ENCODE results near the gene NCLN.
"Not testable (repeated sequence)": the region's sequence is repeated elsewhere in the genome, so short reads cannot be mapped to it uniquely, and the experiment has no call there.

NCLN gene

GRCh38 chr19:3183721-3184641 is 1.7 kb upstream of the NCLN start:
- in situ Hi-C loops (cut with MboI; ENCODE audit: low sequenced_read_pairs): no loop called here

- in situ Hi-C loops (cut with MboI; ENCODE audit: low sequenced_read_pairs): no loop called here
Measured at GRCh38 chr19:3184847-3185460, 776 bp upstream of the NCLN start.

DNA sequence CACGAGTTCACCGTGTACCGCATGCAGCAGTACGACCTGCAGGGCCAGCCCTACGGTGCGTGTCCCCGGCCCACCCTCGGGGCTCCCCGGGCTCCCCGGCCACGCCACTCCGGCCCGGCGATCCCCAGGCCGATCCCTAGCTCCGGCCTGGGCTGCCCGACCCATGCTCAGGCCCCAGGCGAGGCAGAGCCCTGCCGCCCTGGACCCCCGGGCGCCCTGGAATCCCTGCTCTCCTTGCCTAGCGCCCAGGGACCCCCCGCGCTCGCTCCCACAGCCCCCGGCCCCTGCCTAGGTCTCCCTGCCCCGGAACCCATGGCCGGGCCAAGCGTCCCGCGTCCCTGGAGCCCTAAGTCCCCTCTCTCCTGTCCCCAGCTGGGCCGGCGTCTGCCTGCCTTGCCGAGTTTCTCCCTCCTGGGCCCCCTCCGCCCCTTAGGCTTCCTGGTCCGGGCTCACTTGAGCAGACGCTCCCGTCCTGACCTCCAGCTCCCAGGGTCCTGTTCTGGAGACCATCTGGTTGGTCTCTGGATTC is 494 bp downstream of the NCLN start:
- in situ Hi-C loops (cut with MboI; ENCODE audit: low sequenced_read_pairs): no loop called here

GRCh38 chr19:3186891-3187661 is 1.3 kb downstream of the NCLN start:
- in situ Hi-C loops (cut with MboI; ENCODE audit: low sequenced_read_pairs): no loop called here

DNA sequence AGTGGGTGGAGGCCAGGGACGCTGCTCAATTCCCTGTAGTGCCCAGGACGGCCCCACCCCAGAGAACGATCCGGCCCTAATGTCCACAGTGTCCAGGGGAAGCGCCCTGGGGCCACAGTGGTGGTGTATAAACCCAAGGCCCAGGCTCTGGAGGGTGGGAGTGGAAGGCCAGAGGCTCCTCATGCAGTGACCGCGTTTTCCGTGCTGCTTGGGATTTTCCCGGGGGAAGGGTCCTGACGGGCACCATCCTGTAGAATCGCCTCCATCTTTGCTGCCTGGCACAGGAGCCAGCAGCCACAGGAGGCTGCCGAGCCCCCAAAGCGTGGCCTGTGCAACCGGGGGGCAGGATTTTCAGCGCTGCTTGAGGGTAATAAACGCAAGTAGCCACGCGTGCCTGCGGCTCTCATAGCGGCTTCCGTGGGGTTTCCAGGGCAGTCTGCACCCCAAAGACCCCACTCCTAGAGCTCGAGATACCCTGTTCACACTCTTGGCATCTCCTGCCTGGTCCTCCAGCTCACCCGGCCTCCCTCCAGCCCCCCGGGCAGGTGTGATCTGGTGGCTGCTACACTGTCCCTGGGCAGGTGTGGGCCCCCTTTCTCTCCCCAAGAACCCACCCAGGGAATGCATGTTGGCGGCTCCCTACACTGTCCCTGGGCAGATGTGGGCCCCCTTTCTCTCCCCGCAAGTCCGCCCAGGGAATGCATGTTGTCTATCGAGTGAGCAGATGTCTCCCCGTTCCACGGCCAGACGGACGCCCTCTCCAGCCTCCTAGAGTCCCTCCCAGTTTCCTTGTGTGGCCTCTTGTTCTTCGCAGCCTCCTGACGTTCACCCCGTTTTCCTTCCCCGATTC is 2.2 kb downstream of the NCLN start:
- in situ Hi-C loops (cut with MboI; ENCODE audit: low sequenced_read_pairs): no loop called here

- in situ Hi-C loops (cut with MboI; ENCODE audit: low sequenced_read_pairs): no loop called here
Measured at GRCh38 chr19:3188627-3189596, 3.2 kb downstream of the NCLN start.

GRCh38 chr19:3189702-3190469 is 4.2 kb downstream of the NCLN start:
- in situ Hi-C loops (cut with MboI; ENCODE audit: low sequenced_read_pairs): no loop called here

DNA sequence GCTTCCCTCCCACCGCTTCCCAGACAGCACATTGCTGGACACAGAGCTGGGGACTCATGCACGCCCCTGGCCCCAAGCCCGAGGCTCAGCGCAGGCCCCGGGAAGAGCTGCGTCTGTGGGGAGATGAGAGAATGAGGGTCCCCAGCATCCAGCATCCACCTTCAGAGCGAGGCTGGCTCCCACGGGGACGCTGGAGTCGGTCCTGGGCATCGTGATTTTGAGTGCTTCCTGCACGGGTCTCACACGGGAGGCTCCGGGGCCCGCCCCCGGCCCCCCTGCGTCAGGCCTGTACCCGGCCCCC is 4.7 kb downstream of the NCLN start:
- in situ Hi-C loops (cut with MboI; ENCODE audit: low sequenced_read_pairs): no loop called here

- in situ Hi-C loops (cut with MboI; ENCODE audit: low sequenced_read_pairs): no loop called here
Measured at GRCh38 chr19:3190921-3191805, 5.4 kb downstream of the NCLN start.

DNA sequence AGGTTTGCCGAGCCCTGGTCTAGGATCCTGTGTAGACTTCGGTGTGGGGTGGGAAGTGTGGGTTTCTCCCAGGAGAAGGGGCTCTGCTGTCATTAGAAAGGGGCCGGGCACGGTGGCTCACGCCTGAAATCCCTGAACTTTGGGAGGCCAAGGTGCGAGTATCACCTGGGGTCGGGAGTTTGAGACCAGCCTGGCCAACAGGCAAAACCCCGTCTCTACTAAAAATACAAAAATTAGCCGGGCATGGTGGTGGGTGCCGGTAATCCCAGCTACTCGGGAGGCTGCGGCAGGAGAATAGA is 6.0 kb downstream of the NCLN start:
- in situ Hi-C loops (cut with MboI; ENCODE audit: low sequenced_read_pairs): not testable (repeated sequence)

- in situ Hi-C loops (cut with MboI; ENCODE audit: low sequenced_read_pairs): no loop called here
Measured at GRCh38 chr19:3192228-3192635, 6.5 kb downstream of the NCLN start.

- in situ Hi-C loops (cut with MboI; ENCODE audit: low sequenced_read_pairs): no loop called here
Measured at GRCh38 chr19:3192684-3193083, 7.0 kb downstream of the NCLN start.

DNA sequence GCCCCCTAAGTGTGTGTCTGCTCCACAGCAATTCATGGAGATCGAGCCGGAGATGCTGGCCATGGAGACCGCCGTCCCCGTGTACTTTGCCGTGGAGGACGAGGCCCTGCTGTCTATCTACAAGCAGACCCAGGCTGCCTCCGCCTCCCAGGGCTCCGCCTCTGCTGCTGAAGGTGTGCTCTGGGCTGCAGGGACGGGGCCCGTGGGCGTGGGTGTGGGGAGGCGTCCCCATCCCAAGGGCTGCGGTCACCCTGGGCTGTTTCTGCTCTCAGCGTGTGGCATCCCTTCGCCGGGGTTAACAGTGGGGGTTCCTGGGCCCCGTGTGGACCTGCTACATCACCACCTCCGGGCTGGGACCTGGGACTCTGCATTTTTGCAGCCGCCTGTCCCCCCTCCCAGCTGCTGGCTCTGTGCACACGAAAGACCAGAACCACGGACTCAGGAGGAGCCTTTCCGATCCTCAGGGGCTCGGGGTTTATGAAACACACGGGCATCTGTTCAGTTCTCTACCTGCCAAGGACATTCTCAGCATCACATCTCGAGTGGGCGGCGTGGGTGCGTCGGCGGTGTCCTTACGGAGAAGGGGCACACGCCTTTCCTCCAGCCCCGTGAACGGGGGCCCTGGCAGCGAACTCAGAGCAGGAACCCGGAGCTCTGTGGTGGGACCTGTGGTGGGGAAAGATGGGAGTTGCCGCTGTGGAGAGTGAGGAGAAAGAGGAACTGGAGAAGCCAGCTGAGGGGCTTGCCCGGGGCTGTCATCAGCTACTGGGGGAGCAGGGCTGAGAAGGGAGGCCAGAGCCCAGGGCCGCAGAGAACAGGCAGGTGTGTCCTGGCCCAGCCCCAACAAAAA is 7.8 kb downstream of the NCLN start:
- in situ Hi-C loops (cut with MboI; ENCODE audit: low sequenced_read_pairs): no loop called here

GRCh38 chr19:3194106-3195087 is 8.7 kb downstream of the NCLN start:
- in situ Hi-C loops (cut with MboI; ENCODE audit: low sequenced_read_pairs): no loop called here

DNA sequence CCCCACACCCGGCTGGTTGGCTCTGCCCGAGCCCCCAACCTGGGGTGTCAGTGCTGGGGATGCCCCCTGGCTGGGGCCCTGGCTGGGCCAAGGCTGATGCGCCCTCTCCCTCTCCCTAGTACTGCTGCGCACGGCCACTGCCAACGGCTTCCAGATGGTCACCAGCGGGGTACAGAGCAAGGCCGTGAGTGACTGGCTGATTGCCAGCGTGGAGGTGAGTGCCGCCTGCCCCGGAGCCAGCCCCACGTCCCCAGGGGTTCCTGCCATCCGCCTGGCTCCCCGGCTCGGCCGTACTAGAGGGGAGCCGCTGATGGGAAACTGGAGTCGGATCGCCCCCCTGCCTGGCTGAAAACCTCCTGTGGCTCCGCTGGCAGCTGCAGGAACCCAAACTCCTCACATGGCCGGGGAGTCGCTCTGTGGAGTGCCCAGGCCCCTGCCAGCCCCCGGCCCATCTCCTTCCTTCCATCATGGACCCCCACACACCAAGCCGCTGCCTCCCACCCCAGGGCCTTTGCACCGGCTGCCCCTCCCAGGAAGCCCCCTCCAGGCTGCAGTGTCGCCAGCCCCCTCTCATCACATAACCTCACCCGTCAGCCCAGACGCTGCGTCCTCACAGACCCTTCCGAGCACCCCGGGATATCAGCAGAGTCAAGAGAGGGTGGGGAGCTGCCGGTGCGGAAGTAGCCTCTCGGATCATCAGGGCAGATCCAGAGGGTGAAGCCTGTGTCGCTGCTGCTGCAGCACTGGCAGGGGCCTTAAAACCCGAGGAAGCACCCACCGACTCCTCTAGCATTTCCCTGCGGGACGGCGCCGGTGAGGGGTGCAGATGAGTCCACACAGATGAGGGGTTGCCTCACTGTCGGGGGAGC is 10.6 kb downstream of the NCLN start:
- in situ Hi-C loops (cut with MboI; ENCODE audit: low sequenced_read_pairs): no loop called here

Data from hTERT RPE-1 (cell line).